DOHH2 (cell line): ENCODE data around the gene TYW1.
"Not testable (repeated sequence)": the region's sequence is repeated elsewhere in the genome, so short reads cannot be mapped to it uniquely, and the experiment has no call there.

Experiments
- EZH2phosphoT487 ChIP-seq: fragments of 200-600 bp; sonication (generic); IDR thresholded peaks from 2 replicates; pipeline ENCODE4 v1.6.1; 2017; ENCODE audit warnings: borderline replicate concordance, mild to moderate bottlenecking, antibody characterized with exemption, low read length, moderate library complexity, mixed read lengths
- TF ChIP-seq, protein P1 (sequence below): fragments of 200-600 bp; sonication (generic); IDR thresholded peaks from one replicate; pipeline ENCODE4 v1.5.1; 2014; ENCODE audit warnings: antibody characterized with exemption, mild to moderate bottlenecking, low read depth, low read length; ENCODE audit not compliant: poor library complexity, severe bottlenecking

DNA sequence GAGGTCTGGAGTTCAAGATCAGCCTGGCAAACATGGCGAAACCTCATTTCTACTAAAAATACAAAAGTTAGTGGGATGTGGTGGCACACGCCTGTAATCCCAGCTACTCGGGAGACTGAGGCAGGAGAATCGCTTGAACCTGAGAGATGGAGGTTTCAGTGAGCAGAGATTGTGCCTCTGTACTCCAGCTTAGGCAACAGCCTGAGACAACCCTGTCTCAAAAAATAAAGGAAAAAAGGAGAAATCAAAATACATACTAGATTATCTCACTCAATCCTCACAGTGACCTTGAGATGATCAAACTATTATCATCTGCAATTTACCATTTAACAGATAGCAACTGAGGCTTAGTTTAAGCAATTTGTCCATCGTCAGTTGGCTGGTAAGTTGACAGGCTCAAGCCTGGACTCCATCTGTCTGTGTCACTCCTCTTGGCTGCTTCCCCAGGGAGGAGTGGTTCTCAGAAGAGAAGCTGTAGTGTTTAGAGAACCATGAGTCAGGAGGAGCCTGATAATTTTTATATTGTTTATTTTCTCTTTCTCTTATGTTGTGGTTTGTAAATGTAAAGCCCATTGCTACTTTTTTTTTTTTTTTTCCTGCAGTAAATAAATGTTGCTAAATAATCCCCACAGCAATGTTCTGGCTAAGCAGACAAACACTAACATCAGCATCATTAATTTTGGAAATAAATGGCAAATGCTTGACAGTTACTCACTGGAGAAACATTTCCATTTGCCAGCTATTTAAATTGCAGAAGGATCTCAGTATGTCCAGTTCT is 46.3 kb downstream of the TYW1 start:
- TF ChIP-seq, protein P1, sequence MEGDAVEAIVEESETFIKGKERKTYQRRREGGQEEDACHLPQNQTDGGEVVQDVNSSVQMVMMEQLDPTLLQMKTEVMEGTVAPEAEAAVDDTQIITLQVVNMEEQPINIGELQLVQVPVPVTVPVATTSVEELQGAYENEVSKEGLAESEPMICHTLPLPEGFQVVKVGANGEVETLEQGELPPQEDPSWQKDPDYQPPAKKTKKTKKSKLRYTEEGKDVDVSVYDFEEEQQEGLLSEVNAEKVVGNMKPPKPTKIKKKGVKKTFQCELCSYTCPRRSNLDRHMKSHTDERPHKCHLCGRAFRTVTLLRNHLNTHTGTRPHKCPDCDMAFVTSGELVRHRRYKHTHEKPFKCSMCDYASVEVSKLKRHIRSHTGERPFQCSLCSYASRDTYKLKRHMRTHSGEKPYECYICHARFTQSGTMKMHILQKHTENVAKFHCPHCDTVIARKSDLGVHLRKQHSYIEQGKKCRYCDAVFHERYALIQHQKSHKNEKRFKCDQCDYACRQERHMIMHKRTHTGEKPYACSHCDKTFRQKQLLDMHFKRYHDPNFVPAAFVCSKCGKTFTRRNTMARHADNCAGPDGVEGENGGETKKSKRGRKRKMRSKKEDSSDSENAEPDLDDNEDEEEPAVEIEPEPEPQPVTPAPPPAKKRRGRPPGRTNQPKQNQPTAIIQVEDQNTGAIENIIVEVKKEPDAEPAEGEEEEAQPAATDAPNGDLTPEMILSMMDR, result not testable (repeated sequence)
- not testable (repeated sequence) for TF ChIP-seq EZH2phosphoT487
